CD4-positive, alpha-beta T cell treated with Interleukin-10 for 1 hour (primary cell): ENCODE data around the gene SHPK.
A peak's percentile ranks its signal among the peaks of the same experiment; 100 is the strongest.

Source experiments
- DNase-seq: peaks from one replicate; pipeline ENCODE4 v3.0.0-alpha.2; 2020

Gene SHPK, protein sequence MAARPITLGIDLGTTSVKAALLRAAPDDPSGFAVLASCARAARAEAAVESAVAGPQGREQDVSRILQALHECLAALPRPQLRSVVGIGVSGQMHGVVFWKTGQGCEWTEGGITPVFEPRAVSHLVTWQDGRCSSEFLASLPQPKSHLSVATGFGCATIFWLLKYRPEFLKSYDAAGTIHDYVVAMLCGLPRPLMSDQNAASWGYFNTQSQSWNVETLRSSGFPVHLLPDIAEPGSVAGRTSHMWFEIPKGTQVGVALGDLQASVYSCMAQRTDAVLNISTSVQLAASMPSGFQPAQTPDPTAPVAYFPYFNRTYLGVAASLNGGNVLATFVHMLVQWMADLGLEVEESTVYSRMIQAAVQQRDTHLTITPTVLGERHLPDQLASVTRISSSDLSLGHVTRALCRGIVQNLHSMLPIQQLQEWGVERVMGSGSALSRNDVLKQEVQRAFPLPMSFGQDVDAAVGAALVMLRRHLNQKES

DNA sequence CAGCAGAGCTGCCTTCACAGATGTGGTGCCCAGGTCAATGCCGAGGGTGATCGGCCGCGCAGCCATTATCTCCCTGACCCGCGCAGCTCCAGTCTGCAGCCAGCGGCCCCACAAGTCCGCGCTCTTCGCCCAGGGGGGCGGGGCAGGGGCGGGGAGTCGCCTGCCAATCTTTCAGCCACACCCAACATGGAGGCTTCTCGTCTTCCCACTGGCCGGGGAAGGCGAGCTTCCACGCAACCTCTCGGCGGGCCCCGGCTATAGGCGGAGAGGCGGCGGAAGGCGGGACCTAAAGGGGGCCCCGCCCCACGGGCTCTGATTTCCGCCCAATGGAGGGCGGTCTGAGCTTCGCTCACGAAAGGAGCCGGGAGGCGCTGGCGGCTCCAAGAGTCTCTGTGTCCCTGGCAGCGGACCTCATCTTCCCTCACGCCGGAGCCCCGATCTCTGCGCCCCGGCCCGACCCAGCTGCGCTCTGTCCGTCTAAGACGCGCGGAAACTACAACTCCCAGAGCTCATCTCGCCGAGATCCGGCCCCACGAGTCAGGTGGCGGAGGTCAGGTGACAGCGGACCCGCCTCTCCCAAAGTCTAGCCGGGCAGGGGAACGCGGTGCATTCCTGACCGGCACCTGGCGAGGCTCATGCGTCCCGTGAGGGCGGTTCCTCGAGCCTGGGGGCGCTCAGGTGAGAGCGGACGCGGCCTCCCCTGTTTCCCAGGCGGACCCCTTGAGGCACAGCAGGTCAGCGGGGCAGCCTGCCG is at the start of gene SHPK, which contains the start of gene CTNS:
TSS of gene SHPK (minus strand) at position 97 of the 754 bp plus-strand sequence. CDS start at position 66, 31 bp downstream.
TSS of gene CTNS (plus strand) at position 607 of the 754 bp plus-strand sequence. CDS start 3,447 bp downstream, outside the sequence.
- peak; percentile 95 for DNase-seq

DNA sequence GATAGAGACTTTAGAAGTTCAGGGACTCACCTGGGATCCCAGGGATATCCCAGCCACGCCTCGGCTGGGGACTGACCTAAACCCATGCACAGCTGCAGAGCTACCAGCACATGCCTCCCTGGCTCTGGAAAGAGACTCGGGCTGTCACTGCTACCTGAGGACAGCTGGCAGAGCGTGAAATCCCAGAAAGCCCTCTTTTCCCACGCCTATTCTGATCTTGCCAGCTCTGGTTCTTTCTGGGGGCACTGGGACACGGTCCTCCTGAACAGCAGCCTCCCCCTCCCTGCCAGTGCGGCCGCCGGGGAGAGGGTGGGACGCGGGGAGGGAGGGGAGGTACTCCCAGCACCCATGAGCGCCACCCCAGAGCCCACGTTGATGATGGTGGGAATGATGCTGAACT is 49.1 kb upstream of the SHPK start:
- no peak for DNase-seq

DNA sequence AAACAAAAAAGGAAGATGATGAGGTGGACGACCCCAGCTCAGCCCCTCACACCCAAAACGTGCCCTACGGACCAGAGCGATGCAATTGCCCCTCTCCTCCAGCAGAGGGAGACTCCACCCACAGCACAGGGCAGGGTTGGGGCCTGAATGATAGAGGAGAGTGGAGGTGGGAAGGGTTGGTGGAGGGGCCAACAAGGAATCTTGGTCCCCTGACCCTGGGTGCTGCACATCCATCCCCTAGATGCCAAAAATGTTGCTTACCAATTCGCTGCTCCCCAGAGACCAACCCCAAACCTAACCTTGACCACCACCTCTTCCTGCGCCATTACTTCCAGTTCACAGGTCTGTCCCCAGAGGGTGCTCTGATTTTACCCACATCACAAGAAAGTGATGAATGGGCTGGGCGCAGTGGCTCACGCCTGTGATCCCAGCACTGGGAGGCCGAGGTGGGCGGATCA is 47.0 kb upstream of the SHPK start:
- DNase-seq: peak; percentile 65

DNA sequence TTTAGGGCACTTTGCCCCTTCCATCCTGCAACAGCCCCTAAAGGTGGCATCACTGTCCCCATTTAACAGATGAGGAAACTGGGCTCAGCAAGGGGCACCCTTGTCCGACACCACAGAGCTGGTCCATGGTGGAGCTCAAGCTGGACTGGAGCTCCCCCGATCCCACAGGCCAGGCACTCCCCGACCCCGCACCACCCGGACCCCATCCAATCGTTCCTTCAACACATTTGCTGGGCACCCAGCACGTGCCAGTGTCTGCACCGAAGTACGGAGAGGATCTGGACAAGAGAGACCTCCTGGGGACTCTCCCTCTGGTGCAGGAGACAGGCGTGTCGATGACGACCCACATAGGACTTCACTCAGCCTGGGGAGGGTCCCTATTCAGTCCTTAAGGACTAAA is 46.0 kb upstream of the SHPK start:
- DNase-seq: no peak

DNA sequence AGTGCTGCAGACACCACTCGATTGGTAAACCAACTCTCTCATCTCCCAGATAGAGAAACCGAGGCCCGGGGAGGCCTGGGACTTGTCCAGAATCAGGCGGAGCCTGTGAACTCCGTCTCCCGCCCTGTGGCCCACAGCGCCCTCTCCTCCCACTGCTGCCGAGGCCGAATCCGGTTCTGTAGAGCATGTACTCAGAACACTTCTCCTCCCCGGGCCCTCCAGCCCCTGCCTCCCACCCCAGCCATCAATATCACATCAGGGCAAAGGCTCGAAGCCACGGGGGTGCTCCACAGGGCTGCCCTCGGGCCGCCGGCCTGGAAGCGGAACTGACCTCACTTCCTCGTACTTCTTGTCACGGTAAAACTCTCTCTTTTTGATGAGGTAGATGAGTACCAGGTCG is 45.5 kb upstream of the SHPK start:
- DNase-seq: no peak

DNA sequence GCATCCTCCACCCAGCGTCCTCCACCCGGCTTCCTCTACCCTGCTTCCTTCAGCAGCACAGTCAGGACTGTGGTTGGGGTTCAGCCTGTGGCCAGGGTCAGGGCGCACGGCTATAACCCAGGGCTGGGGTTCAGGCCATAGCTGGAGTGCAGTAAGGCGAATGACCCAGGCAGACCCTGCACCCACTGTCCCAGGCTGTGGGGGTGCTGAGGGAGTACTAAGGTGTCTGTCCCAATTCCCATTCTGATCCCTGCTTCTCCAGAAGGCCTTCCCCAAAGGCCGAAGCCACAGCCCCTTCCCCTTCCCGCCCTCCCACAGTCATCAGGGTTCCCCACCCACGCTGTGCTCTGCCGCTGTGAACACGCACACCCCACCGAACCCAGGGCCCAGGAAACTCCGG is 45.0 kb upstream of the SHPK start:
- DNase-seq: no peak

DNA sequence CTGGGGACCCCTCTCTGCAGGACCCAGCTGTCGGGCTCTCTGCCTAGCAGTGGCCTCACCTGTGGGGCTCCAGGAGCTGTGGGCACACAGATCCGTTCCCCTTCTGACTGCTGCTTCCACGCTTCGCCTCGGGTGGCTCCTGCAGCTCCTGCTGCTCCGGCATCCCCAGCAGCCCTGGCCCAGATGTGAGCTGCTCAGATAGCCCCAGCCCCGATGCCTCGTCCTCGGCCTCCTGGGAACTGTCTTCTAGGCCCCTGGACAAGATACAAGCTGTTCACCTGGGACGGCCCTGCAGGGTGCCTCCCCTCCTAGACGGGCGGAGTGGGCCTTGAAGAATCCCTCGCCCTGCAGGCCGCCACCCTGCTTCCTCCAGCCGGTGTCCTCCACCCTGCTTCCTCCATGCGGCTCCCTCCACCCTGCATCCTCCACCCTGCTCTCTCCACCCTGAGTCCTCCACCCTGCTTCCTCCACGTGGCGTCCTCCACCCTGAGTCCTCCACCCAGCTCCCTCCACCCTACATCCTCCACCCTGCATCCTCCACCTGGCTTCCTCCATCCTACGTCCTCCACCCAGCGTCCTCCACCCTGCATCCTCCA is 43.6 kb upstream of the SHPK start:
- no peak for DNase-seq

DNA sequence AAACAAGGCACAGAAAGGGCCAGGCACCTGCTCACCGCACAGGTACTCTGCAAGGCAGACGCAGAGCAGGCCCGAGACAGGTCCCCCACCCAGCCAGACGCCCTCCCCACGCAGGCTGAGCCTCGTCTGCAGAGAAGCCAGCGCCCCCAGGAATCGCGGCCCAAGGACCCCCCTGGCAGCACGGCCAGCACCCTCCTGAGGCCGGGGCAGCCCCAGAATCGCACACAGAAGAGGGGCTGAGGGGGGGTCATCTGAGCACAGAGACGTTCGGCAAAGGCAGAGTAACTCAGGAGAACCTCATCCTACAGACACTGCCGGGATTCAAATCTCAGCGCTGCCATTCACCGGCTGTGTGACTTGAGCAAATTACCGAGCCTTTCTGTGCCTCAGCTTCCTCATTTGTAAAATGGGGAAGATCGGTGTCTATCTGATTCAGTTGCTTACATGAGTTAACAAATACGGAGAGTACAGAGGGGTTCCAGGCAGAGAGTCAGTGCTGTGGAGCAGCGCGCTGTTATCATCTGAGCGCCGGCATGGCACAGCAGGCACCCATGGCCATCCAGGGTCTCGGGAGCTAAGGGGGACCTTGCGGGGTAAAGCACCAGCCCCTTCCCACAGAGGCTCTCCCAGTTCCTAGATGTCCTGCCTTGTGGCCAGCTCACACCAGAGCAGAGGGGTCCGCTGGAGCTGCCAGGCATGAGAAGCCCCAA is 42.9 kb upstream of the SHPK start:
- no peak for DNase-seq

DNA sequence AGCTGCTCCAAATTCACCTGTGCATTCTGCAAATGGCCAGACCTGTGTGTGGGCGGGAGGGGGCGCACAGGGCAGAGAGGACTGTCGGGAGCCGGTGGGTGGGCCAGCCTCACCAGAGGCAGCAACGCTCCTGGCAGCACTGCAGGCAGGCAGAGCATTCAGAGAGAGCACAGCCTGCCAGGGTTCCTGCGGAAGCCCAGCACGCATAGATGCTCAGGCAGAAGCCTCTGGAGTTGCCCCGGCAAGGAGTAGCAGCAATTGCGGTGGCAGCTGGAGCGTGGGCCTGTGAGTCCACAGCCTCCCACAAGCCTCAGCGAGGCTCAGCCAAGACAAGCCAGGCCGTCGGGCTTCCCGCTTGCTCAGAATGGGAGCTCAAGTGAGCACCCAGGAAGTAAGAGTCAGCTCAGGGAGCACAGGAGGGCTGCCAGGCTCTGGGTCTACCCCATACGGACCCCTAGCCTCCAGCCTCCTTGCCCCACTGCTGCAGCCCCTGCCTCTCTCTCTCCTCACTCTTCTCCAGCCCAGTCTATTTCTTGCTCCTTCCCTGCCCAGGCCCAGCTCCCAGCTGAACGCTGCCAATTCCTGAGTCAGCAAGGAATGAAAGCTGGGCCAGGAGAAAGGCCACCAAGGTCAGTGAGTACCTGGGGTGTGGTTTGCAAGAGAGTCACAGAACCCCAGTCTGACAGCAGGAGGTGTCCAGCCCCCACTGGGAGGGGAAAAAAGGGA is 42.2 kb upstream of the SHPK start:
- DNase-seq: no peak

DNA sequence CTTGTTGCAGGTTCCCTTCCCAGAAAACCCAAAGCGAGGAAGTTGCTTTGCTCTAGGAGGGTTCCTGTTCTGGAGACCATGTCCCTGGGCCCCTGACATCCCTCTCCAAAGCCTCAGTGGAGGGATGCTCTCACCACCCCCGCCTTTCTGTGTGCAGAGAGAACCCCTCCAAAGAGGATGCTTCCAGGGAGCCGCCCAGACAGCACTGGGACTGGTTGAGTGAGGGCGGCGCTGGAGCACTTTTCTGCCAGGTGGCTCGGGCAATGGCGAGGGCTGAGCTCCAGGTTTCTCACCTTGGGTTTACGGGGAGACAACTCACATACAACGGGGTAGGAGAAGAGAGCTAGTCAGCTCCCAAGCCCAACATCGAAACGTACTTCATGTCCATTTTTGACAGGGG is 39.8 kb upstream of the SHPK start:
- DNase-seq: no peak

DNA sequence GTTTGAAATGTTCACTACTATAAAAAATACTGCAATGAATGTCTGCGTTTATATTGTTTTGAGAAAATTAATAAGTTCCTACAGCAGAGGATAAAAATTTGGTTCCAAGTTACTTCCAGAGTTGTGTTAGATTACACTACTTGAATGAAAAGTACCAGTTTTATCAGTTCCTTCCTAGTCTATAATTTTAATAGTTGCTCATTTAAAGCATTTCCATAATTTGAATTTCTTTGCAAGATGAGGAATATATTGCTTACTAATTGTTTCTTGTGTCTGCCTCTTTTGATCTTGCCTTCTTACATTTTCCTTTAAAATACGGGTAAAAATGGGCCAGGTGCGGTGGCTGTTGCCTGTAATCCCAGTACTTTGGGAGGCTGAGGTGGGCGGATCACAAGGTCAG is 36.5 kb upstream of the SHPK start:
- DNase-seq: no peak

DNA sequence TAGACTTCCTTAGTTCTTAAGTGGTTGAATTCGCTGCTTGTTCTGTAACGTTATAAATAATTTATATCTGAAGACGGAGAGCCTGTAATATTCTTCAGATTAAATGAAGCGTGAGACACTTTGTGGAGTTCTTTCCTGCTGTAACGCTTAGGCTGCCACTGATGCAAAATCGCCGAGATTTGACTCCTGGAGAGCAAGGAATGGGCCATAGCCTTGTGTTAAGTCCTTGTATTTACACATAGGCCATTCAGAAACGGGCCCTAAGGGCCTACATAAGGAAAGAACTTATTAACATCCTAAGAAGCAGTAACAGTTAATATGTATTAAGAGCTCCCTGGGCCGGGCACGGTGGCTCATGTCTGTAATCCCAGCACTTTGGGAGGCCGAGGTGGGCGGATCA is 33.5 kb upstream of the SHPK start:
- DNase-seq: no peak

DNA sequence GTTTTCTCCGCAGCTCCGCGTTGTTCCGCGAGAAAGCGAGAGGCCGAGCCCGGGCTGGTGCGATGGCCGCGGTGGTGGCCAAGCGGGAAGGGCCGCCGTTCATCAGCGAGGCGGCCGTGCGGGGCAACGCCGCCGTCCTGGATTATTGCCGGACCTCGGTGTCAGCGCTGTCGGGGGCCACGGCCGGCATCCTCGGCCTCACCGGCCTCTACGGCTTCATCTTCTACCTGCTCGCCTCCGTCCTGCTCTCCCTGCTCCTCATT is 33.0 kb upstream of the SHPK start:
- DNase-seq: no peak

DNA sequence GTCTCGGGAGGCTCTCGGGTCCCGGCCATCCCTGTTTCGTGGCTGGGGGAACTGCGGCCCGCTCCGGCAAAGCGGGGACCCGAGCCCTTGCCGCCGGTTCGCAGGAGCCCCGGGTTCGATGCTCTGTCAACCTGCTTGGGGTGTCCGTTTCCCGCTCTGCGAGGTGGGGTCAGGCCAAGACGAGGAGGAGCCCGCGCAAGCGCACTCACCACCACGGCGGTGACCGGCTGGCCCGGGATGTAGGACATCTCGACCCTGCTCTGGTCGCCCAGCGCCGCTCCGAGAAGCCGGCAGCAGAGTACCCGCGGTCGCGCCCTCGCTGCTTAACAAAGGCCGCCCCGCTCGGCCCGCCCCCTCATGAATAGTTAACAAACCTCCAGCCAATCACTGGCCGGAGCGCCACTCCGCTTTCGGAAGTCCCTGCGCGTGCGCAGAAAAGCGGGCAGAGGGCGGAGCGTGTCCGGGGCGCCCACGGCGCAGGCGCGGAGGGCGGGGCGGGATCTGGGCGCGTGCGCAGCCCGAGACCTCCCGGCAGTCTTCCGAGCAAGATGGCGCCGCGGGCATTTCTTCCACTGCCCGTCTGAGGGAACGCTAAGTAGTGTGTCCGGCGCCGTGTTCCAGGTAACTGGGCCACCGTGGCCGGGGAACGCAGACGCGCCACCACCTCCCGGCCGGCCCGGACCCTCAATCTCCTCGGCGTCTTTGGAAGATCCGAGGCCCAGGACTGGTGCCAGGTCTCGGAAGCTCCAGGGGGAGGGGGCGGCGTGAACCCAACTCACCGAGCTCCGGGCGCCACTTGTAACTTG is 32.4 kb upstream of the SHPK start, which contains the start of the genes EMC6 and TAX1BP3:
TSS of gene EMC6 (plus strand) at position 534 of the 806 bp plus-strand sequence. CDS start 335 bp downstream, outside the sequence.
TSS of gene TAX1BP3 (minus strand) at position 300 of the 806 bp plus-strand sequence. CDS start at position 248, 52 bp downstream.
- peak; percentile 99 for DNase-seq

DNA sequence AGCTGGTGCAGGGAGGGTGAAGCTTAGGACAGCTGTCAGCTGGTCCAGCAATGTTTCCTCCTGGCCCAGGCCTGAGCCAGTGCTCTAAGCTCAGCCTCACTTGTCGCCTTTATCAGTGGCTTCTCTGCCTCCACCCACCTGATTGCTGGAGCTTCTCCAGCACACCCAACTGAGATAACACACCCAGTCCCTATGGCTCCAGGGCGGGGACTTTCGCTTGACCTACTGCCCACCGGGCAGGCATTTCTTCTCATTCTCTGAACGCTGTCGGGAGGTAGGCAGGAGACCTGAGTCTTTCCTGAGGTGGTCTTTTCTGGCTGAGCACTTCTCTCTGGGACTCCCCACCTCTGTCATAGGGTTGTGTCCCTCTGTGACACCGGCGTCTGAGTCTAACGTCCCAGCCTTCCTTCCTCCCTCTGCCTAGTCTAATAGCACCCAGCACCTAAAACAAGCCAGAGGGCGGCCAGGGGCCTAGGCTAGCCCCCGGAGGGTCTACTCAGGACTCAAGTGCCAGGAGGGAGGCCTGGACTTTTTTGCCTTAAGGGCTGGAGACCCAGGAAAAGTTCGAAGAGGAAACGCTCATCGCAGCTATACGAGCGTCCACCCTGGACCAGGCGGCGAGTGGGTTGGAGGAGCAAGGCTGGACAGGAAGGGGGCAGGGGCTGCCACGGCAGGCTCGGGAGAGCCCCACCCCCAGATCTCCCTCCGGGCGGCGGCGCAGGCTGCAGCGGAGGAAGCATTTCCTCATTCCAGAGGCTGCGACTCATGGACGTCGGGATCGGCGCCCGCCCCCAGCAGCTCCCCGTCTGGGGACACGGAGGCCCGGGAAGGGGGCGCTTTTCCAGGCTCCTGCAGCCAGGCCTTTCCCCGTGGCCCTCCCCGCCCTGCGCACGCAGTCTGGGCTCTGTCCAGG is 31.6 kb upstream of the SHPK start:
- no peak for DNase-seq

DNA sequence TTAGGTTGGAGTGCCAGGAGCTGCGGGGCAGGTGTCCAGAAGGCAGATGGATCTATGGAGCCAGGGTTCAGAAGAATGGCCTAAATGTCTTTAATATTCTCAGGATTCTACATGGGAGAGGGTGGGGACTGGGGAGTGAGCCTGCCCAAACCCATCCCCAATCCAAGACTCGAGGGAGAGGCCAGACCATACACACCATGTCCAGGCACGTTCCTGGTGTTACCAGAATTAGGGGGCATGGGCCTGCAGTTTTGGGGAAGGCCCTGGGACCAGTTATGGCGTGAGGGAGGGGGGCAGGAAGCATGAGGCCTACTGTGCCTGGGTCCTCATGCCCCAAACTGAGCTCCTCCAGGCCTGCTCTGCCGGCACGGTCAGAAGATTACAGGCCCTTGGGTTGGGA is 30.5 kb upstream of the SHPK start:
- no peak for DNase-seq

DNA sequence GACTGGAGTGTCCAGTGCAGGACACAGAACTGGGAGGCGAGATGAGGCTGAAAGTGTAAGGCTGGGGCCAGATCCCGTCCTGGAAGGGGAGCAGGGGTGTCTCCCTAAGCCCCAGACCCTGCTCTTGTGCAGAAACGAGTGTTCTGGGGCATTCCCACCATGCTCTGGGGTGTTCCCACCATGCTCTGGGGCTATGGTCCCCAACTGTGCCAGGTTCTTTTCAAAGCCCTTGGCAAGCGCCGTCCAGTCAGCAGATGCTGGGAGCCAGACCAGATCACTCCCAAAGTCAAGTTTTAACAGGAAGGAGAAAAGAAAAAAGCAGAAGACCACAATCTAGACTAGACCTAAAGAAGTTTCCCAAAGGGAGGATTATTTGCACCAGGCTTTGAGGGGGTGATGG is 29.8 kb upstream of the SHPK start:
- no peak for DNase-seq

DNA sequence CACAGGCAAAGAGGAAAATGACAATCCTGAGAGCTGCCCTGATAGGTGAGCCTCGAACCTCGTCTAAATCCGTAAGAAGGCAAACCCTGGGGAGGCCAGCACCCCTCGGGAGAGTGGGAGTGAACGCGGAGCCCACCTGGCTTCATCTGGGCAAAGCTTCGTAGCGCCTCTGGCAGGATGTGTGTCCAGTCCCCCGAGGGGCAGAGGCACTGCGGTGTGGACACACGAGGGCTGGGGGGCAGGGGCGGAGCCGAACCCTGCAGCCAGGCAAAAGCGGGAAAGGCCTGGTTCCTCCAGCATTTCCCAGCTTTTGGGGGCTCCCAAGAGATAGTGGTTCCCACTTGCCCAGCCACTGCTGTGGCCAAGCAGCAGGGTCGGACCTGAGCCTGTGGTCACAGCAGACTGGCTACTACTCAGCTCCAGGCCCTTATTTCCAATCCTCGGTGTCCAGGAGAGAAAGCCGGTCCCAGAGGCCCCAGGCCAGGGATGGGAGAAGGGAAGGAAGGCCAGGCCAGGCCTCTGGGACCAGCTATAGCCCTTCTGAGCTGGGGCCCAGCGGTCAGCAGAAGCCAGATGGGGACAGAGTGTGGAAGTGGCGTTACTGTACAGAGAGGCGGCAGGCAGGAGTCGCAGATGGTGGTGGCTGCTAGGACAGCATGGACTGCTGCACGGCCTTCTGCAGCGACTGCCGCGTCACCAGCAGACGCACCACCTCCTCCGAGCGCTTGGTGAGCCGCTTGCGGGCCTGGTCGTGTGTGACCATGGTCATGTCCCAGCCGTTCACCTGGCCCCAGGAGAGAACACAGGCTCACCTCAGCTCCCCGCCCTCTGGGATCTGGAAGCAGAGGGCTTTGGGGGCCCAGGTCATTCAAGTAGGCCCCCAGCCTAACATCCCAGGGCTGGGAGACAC is 27.3 kb upstream of the SHPK start:
- no peak for DNase-seq

DNA sequence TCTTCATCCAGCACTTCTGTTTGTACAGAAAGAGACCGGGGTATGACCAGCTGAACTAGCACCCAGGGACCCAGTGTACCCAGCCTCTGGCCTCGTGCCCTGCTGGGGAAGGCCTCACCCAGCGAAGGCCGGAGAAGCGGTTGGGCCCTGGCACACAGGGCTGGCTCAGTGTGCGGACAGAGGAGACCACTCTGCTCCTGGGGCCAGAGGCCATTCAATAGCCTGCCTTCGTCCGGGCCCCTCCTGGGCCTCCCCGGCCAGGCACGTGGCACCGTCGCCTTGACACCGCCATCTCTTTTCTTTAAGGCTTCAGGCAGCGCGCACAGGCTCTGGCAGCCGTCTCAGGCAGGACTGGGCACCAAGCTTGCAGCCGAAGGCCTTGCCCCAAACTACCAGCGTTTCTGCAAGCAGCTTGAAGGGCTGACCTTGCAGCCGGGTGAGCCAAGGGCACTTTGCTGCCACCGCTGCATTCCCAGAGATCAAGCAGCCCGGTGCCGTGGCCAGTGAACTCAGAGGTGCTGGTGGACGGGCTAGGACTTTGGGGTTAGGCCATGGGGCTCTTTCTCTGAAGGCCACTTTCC is 24.4 kb upstream of the SHPK start:
- no peak for DNase-seq
